Breast epithelium (tissue), 4 donors: Measurements from ENCODE around the gene MNX1. TPM values are rescaled to one million over a fixed set of nuclear protein-coding genes. Genes with fewer than 3 reads are reported as not detected.

Source experiments
- DNase-seq, 2 donors: peaks; one replicate each; pipeline ENCODE4 v3.0.0-alpha.2; 2019; ENCODE audit warnings: low spot score in 2 of 2
- H3K27ac ChIP-seq, 2 donors: fragments of 200-600 bp; sonication (generic) in 1 of 2; one replicate each; pipeline ENCODE4 v1.5.1; 2016 to 2019; ENCODE audit warnings: mild to moderate bottlenecking in 1 of 2
- H3K27me3 ChIP-seq, 2 donors: fragments of 200-600 bp; sonication (generic) in 1 of 2; one replicate each; pipeline versions ENCODE4 v1.5.1 to v1.6.0; 2017 to 2019; ENCODE audit warnings: control low read depth in 1 of 2, mild to moderate bottlenecking in 1 of 2
- H3K36me3 ChIP-seq: fragments of 200-600 bp; one replicate; pipeline ENCODE4 v1.5.1; 2019
- H3K4me1 ChIP-seq, 2 donors: fragments of 200-600 bp; sonication (generic); one replicate each; pipeline ENCODE4 v1.5.1; 2016 to 2019; ENCODE audit warnings: control low read depth in 1 of 2
- H3K4me3 ChIP-seq, 3 donors: fragments of 200-600 bp; sonication (generic); 1 replicate in 2 of 3; 2 replicates in 1 of 3; pipeline ENCODE4 v1.5.1; 2016 to 2019; ENCODE audit warnings: mild to moderate bottlenecking in 3 of 3, moderate library complexity in 2 of 3
- H3K9me3 ChIP-seq, 2 donors: fragments of 200-600 bp; sonication (generic) in 1 of 2; one replicate each; pipeline ENCODE4 v1.5.1; 2016 to 2019; ENCODE audit warnings: control low read depth in 1 of 2
- CTCF ChIP-seq, 3 donors: fragments of 450-650 bp; IDR thresholded peaks; one replicate each; pipeline ENCODE4 v1.5.1; 2016 to 2017; ENCODE audit warnings: antibody characterized with exemption in 3 of 3, mild to moderate bottlenecking in 3 of 3, moderate library complexity in 3 of 3
- POLR2A ChIP-seq: fragments of 450-650 bp; IDR thresholded peaks from one replicate; pipeline ENCODE4 v1.6.1; 2016; ENCODE audit warnings: antibody characterized with exemption, mild to moderate bottlenecking, moderate library complexity
- POLR2AphosphoS5 ChIP-seq, 3 donors: sonication (generic); formaldehyde crosslinking; IDR thresholded peaks; one replicate each; pipeline ENCODE4 v1.6.1; 2017; ENCODE audit warnings: antibody characterized with exemption in 3 of 3
- intact Hi-C: fragments of 100-400 bp; cut with DNase I; formaldehyde crosslinking; loops from one replicate; pipeline ENCODE4 v1.15.1; 2023; ENCODE audit warnings: low total_unique reads
- total RNA-seq, 3 donors: library from RNA; depleted of rRNA; stranded (reverse); fragments of >200 nt; gene quantifications; one replicate each; pipeline ENCODE4 v1.1.0, GENCODE V29; 2016

Gene MNX1
- total RNA-seq, 3 donors from 2014 or later: 0.15 to 0.33 TPM; not detected in 1

GRCh38 chr7:157027568-157028198, 17.2 kb upstream of the MNX1 start:
- intact Hi-C loops: no loop called here
- TF ChIP-seq CTCF (IDR thresholded peaks at IDR 0.05) (no peak), POLR2AphosphoS5 (IDR thresholded peaks at IDR 0.05) (no peak), POLR2A (no peak)
- H3K4me3 ChIP-seq: no peak overlapping the region
- H3K4me1 ChIP-seq: no peaks in the 10 kb centered on the region
- no peak overlapping the region for H3K27ac ChIP-seq
- H3K9me3 ChIP-seq: no peaks in the 10 kb centered on the region
- H3K27me3 ChIP-seq: peaks cover 0 to 55% of the 10 kb centered on the region in 2 donors
- no peaks in the 10 kb centered on the region for H3K36me3 ChIP-seq
- DNase-seq: no peak

- Histone ChIP-seq H3K4me1 (peaks cover 6 to 8% of the 10 kb centered on the region in 2 donors), H3K4me3 (no peak overlapping the region), H3K27ac (no peak overlapping the region), H3K36me3 (no peaks in the 10 kb centered on the region), H3K27me3 (peaks cover 8 to 70% of the 10 kb centered on the region in 2 donors), H3K9me3 (no peaks in the 10 kb centered on the region)
- TF ChIP-seq CTCF (IDR thresholded peaks at IDR 0.05): no peak
- TF ChIP-seq POLR2A: no peak
- no peak for TF ChIP-seq POLR2AphosphoS5 (IDR thresholded peaks at IDR 0.05)
- DNase-seq: no peak
- intact Hi-C loops: no loop called here
Measured at GRCh38 chr7:157024716-157025115, 14.3 kb upstream of the MNX1 start.

GRCh38 chr7:157023589-157023905, 13.1 kb upstream of the MNX1 start:
- H3K27me3 ChIP-seq: peaks cover 12 to 78% of the 10 kb centered on the region in 2 donors
- H3K4me1 ChIP-seq: peaks cover 8 to 14% of the 10 kb centered on the region in 2 donors
- DNase-seq: no peak
- H3K36me3 ChIP-seq: no peaks in the 10 kb centered on the region
- intact Hi-C loops: no loop called here
- H3K9me3 ChIP-seq: no peaks in the 10 kb centered on the region
- H3K27ac ChIP-seq: no peak overlapping the region
- TF ChIP-seq POLR2AphosphoS5 (IDR thresholded peaks at IDR 0.05) (no peak), POLR2A (no peak), CTCF (IDR thresholded peaks at IDR 0.05) (no peak)
- H3K4me3 ChIP-seq: no peak overlapping the region

GRCh38 chr7:157022681-157023588, 12.5 kb upstream of the MNX1 start:
- peaks cover 15 to 81% of the 10 kb centered on the region in 2 donors for H3K27me3 ChIP-seq
- intact Hi-C loops: no loop called here
- H3K27ac ChIP-seq: no peak overlapping the region
- H3K36me3 ChIP-seq: no peaks in the 10 kb centered on the region
- TF ChIP-seq CTCF (IDR thresholded peaks at IDR 0.05) (no peak), POLR2AphosphoS5 (IDR thresholded peaks at IDR 0.05) (no peak), POLR2A (no peak)
- no peak overlapping the region for H3K4me3 ChIP-seq
- no peaks in the 10 kb centered on the region for H3K9me3 ChIP-seq
- no peak for DNase-seq
- peaks cover 8 to 20% of the 10 kb centered on the region in 2 donors for H3K4me1 ChIP-seq
